Central memory CD8-positive, alpha-beta T cell (primary cell): ENCODE data around the gene PRRT1B.

Experiments used
- ATAC-seq: fragments of 150-1000 bp; cut with Tn5 transposase; replicated peaks from 2 replicates; pipeline ENCODE4 v1.10.0; 2022; ENCODE audit warnings: mild to moderate bottlenecking, moderate FRiP score, moderate number of reproducible peaks; ENCODE audit not compliant: poor library complexity, severe bottlenecking; ENCODE audit errors: extremely low read depth
- DNase-seq, 2 donors: peaks; one replicate each; pipeline ENCODE4 v3.0.0; 2021; ENCODE audit warnings: low spot score in 2 of 2
- H3K27ac Mint-ChIP-seq: one replicate; pipeline ENCODE4 v1.8.0; 2022; ENCODE audit warnings: low read depth, mild to moderate bottlenecking, moderate library complexity, mixed read lengths
- H3K27me3 Mint-ChIP-seq: one replicate; pipeline ENCODE4 v1.8.0; 2022; ENCODE audit warnings: mixed read lengths
- H3K36me3 Mint-ChIP-seq: one replicate; pipeline ENCODE4 v1.8.0; 2022; ENCODE audit warnings: mild to moderate bottlenecking, moderate library complexity, mixed read lengths; ENCODE audit not compliant: insufficient read depth
- H3K4me1 Mint-ChIP-seq: one replicate; pipeline ENCODE4 v1.8.0; 2022; ENCODE audit warnings: mixed read lengths
- H3K4me3 Mint-ChIP-seq: one replicate; pipeline ENCODE4 v1.8.0; 2022; ENCODE audit warnings: mild to moderate bottlenecking, moderate library complexity, mixed read lengths
- H3K9me3 Mint-ChIP-seq: one replicate; pipeline ENCODE4 v1.8.0; 2022; ENCODE audit warnings: mixed read lengths

Gene PRRT1B

GRCh38 chr9:131562032-131562959 is 17.0 kb downstream of the PRRT1B start:
- ATAC-seq: no peak
- Mint-ChIP-seq H3K27me3 (no peaks in the 10 kb centered on the region), H3K4me3 (no peak overlapping the region), H3K4me1 (no peaks in the 10 kb centered on the region), H3K27ac (no peak overlapping the region), H3K36me3 (peaks cover 11% of the 10 kb centered on the region), H3K9me3 (no peaks in the 10 kb centered on the region)
- DNase-seq: no peak

DNA sequence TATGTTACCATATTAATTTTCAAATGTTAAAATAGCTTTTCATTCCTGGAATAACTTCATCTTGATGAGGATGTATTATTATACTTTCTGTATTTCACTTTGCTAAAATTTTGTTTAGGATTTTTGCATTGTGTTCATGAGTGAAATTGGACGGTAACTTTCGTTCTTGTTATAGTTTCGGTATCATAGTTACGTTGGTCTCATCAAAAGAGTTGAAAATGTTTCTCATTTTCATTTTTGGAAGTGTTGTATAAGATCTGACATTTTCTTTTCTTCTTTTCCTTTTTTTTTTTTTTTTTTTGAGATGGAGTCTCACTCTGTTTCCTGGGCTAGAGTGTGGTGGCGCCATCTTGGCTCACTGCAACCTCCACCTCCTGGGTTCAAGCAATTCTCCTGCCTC is 20.0 kb downstream of the PRRT1B start:
- no peak for ATAC-seq
- H3K36me3 Mint-ChIP-seq: peaks cover 19% of the 10 kb centered on the region

GRCh38 chr9:131566158-131566557 is 20.8 kb downstream of the PRRT1B start:
- Mint-ChIP-seq H3K4me3 (no peak overlapping the region), H3K9me3 (no peaks in the 10 kb centered on the region), H3K27ac (no peak overlapping the region), H3K4me1 (no peaks in the 10 kb centered on the region), H3K36me3 (peaks cover 22% of the 10 kb centered on the region), H3K27me3 (no peaks in the 10 kb centered on the region)
- ATAC-seq (no peak), DNase-seq (no peak)

More for the DNA sequence above, 20.0 kb downstream of the PRRT1B start:
- no peak overlapping the region for H3K27ac Mint-ChIP-seq
- H3K4me3 Mint-ChIP-seq: no peak overlapping the region
- no peak for DNase-seq
- no peaks in the 10 kb centered on the region for H3K9me3 Mint-ChIP-seq
- H3K4me1 Mint-ChIP-seq: no peaks in the 10 kb centered on the region
- H3K27me3 Mint-ChIP-seq: no peaks in the 10 kb centered on the region

GRCh38 chr9:131567910-131568309 is 22.6 kb downstream of the PRRT1B start:
- Mint-ChIP-seq H3K4me1 (no peaks in the 10 kb centered on the region), H3K4me3 (peak overlapping the region; percentile 5), H3K27ac (no peak overlapping the region), H3K36me3 (peaks cover 32% of the 10 kb centered on the region), H3K9me3 (no peaks in the 10 kb centered on the region), H3K27me3 (no peaks in the 10 kb centered on the region)
- DNase-seq (no peak), ATAC-seq (no peak)

DNA sequence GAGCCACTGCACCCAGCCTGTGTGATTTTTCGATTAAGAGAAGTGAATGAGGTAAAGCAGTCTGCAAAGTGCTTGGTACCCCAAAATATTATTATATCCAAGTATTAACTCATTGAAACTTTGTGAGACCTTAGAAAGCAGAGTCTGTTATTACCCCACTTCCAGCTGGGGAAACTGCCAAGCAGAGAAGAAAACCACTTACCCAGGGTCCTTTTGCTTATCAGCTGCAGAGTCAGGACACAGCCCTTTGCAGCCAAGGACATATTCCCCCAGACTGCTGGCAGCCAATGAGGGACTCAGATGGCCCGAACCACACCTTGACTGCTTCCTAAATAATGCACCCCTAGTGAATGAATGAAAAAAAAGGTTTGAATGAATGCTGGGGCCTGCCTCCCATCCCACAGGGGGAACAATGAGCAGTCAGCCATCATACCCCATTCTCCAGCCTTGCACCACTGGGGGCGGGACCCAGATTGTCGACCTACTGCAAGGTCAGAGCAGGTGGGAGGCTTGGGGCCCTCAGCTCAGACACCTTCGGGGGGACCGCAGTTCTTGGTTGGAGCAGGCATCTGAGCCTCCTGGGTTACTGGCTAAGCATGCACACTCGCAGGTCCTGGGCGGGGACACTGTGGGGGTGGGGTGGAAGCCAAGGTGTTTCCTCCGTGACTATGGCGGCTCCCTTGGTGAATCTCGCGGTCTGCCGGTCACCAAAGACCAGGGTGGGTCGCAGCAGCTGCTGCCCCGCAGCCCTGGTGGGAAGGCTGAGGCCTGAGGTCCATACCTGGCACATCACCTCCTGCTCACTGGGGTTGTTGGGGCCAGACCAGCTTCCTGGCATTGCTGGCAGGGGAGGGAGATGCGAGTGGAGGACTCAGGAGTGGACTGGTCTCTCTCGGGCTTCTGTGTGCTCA is 29.7 kb downstream of the PRRT1B start:
- H3K9me3 Mint-ChIP-seq: no peaks in the 10 kb centered on the region
- H3K27me3 Mint-ChIP-seq: no peaks in the 10 kb centered on the region
- H3K4me3 Mint-ChIP-seq: no peak overlapping the region
- DNase-seq (no peak), ATAC-seq (no peak)
- no peak overlapping the region for H3K27ac Mint-ChIP-seq
- peaks cover 38% of the 10 kb centered on the region for H3K36me3 Mint-ChIP-seq
- H3K4me1 Mint-ChIP-seq: peaks cover 15% of the 10 kb centered on the region

DNA sequence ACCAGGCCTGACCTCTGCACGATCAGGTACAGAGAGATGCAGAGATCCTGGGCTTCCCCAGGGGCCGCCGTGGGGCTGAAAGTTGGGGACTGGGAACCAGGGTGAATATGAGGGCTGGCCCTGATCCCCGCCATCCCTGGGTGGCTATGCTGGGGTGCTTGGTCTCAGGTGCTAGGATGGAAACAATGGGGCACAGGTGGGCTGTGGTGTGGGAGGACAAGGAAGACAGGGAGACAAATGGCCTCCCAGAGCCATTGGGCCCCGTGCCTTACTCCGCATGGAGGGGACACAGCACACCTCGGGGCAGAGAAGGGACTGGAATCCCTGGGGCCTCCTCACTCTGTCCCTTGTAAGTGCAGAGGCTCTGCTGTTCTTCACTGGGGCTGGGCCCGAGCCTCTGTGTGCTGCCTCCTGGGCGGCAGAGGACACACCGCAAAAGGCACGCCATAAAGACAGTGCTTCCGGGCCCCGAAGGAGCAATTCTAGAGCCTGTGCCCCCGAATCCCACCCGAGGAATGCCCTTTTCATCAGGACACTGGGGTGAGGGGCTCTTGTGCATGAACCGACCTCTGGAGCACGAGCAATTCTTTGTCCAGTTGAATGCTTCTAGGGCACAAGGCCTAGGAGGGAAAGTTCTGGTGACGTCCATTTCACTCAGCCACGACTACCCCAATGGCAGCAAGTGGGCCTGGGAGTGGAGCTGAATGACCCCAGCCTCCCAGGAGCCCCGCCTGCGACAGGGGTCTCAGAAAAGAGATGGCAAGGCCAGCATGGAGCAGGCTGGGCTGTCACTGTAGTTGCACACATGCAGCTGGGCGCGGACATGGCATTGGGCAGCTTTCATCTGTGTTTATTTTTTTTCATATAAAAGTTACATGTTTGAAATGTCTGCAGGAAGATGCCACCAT is 30.9 kb downstream of the PRRT1B start:
- DNase-seq: no peak
- ATAC-seq: no peak
- Mint-ChIP-seq H3K36me3 (peaks cover 41% of the 10 kb centered on the region), H3K27me3 (no peaks in the 10 kb centered on the region), H3K4me1 (peaks cover 15% of the 10 kb centered on the region), H3K27ac (no peak overlapping the region), H3K4me3 (no peak overlapping the region), H3K9me3 (no peaks in the 10 kb centered on the region)

- Mint-ChIP-seq H3K27me3 (no peaks in the 10 kb centered on the region), H3K27ac (peak overlapping the region; percentile 76), H3K4me1 (peaks cover 15% of the 10 kb centered on the region), H3K9me3 (no peaks in the 10 kb centered on the region), H3K36me3 (peaks cover 43% of the 10 kb centered on the region), H3K4me3 (no peak overlapping the region)
- no peak for DNase-seq
- no peak for ATAC-seq
Observed at GRCh38 chr9:131577005-131578000, 32.0 kb downstream of the PRRT1B start.

GRCh38 chr9:131578021-131578420 is 32.7 kb downstream of the PRRT1B start:
- Mint-ChIP-seq H3K27me3 (no peaks in the 10 kb centered on the region), H3K4me1 (peaks cover 16% of the 10 kb centered on the region), H3K4me3 (no peak overlapping the region), H3K27ac (peak overlapping the region; percentile 76), H3K36me3 (peaks cover 40% of the 10 kb centered on the region), H3K9me3 (no peaks in the 10 kb centered on the region)
- ATAC-seq (no peak), DNase-seq (no peak)

DNA sequence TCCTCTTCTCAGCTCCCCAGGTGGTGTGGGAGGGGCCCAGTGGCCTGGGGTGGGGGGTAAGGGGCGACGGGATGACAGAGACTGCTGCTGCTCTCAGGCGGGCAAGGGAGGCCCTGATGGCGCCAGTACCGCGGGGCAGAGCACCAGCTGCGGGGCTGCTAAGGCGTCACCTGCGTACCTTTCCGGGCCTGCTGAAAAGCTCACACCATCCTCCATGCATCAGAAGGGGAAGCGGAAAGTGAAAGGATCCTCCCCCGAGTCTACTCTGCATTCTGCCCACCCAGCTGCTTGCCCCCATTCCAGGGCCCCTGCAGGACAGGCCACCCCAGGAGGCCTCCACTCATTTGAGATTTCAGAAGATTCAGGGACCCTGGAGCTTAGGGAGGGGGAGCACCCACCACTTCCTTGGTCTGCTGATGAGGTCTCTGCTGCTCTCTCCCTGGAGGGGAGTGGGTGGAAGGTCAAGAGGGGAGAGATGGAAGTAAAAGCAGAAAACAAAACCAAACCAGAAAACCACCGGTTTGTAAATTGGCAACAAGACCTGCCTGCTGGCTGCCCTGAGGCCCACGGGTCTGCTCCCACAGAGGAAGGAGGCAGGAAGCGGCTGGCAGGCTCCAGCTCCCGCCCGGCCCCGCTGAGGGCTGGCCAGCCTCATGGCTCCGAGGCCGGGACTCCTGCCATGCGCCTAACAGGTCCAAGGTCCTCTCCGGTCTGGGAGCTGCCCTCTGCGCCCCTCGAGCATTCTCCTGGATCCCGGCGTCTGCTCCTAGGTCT is 33.6 kb downstream of the PRRT1B start:
- no peaks in the 10 kb centered on the region for H3K27me3 Mint-ChIP-seq
- DNase-seq (peak in 1 of 2 donors; percentile 24), ATAC-seq (peak; percentile 94)
- H3K4me3 Mint-ChIP-seq: peak overlapping the region; percentile 42
- H3K9me3 Mint-ChIP-seq: no peaks in the 10 kb centered on the region
- H3K4me1 Mint-ChIP-seq: peaks cover 25% of the 10 kb centered on the region
- H3K27ac Mint-ChIP-seq: peak overlapping the region; percentile 76
- peaks cover 43% of the 10 kb centered on the region for H3K36me3 Mint-ChIP-seq

- peaks cover 31% of the 10 kb centered on the region for H3K4me1 Mint-ChIP-seq
- DNase-seq (no peak), ATAC-seq (no peak)
- no peaks in the 10 kb centered on the region for H3K27me3 Mint-ChIP-seq
- no peak overlapping the region for H3K27ac Mint-ChIP-seq
- peaks cover 44% of the 10 kb centered on the region for H3K36me3 Mint-ChIP-seq
- H3K4me3 Mint-ChIP-seq: peak overlapping the region; percentile 42
- no peaks in the 10 kb centered on the region for H3K9me3 Mint-ChIP-seq
Observed at GRCh38 chr9:131579789-131580211, 34.5 kb downstream of the PRRT1B start.
